Measurements from ENCODE around the gene MMP1. TPM values are rescaled to one million over a fixed set of nuclear protein-coding genes. Genes with fewer than 3 reads are reported as not detected.

Gene MMP1
- total RNA-seq: under 1 TPM in 2 of 4 donors, not detected in 2; 0.19 to 0.22 TPM

GRCh38 chr11:102798012-102798746 is at the start of gene MMP1:
TSS of gene MMP1 (minus strand) at chr11:102798160. CDS start at chr11:102798092, 68 bp downstream.
- no peaks in the 10 kb centered on the region for H3K9me3 ChIP-seq
- no peak within 1 kb of the TSS for H3K27ac ChIP-seq
- H3K36me3 ChIP-seq: no peaks in the 10 kb centered on the region
- TF ChIP-seq POLR2A (IDR thresholded peaks at IDR 0.05): no peak
- TF ChIP-seq CTCF (IDR thresholded peaks at IDR 0.05): no peak
- WGBS, 2 donors: 74 to 76% methylated on average over 6 to 7 of the region's 7 CpGs
- intact Hi-C loops (cut with DNase I): no loop called here
- no peaks in the 10 kb centered on the region for H3K4me1 ChIP-seq
- no peak within 1 kb of the TSS for H3K4me3 ChIP-seq
- H3K27me3 ChIP-seq: peaks cover 0 to 11% (median 2%) of the 10 kb centered on the region in 4 donors
- no peak for DNase-seq

- intact Hi-C loops (cut with DNase I): no loop called here
- H3K27ac ChIP-seq: no peak overlapping the region
- H3K4me3 ChIP-seq: no peak overlapping the region
- H3K36me3 ChIP-seq: no peaks in the 10 kb centered on the region
- peaks cover 0 to 8% (median 0%) of the 10 kb centered on the region in 3 donors for H3K4me1 ChIP-seq
- peaks cover 0 to 43% (median 0%) of the 10 kb centered on the region in 4 donors for H3K27me3 ChIP-seq
- no peaks in the 10 kb centered on the region for H3K9me3 ChIP-seq
- TF ChIP-seq CTCF (IDR thresholded peaks at IDR 0.05): no peak
- no peak for TF ChIP-seq POLR2A (IDR thresholded peaks at IDR 0.05)
- no peak for DNase-seq
- 20 to 22% methylated on average over 3 of the region's 3 CpGs for WGBS, 2 donors
Observed at GRCh38 chr11:102846292-102846691, 48.3 kb upstream of the MMP1 start.

- Histone ChIP-seq H3K4me3 (no peak within 1 kb of the TSS), H3K36me3 (no peaks in the 10 kb centered on the region), H3K9me3 (no peaks in the 10 kb centered on the region), H3K27ac (no peak within 1 kb of the TSS), H3K4me1 (peaks cover 0 to 8% (median 0%) of the 10 kb centered on the region in 3 donors), H3K27me3 (peaks cover 0 to 55% (median 0%) of the 10 kb centered on the region in 4 donors)
- intact Hi-C loops (cut with DNase I): no loop called here
- WGBS, 2 donors: 27 to 68% methylated on average over 4 of the region's 4 CpGs
- no peak for TF ChIP-seq POLR2A (IDR thresholded peaks at IDR 0.05)
- TF ChIP-seq CTCF (IDR thresholded peaks at IDR 0.05): no peak
- DNase-seq: no peak
Observed at GRCh38 chr11:102843489-102843888, 45.5 kb upstream of the MMP1 start, which contains the start of gene MMP3. TSS of gene MMP3 (minus strand) at chr11:102843609. CDS start at chr11:102843546, 63 bp downstream.

GRCh38 chr11:102842930-102843329 is 45.0 kb upstream of the MMP1 start:
- Histone ChIP-seq H3K9me3 (no peaks in the 10 kb centered on the region), H3K27ac (no peak overlapping the region), H3K4me3 (no peak overlapping the region), H3K36me3 (no peaks in the 10 kb centered on the region), H3K27me3 (peaks cover 0 to 55% (median 0%) of the 10 kb centered on the region in 4 donors), H3K4me1 (peaks cover 0 to 8% (median 0%) of the 10 kb centered on the region in 3 donors)
- TF ChIP-seq POLR2A (IDR thresholded peaks at IDR 0.05) (no peak), CTCF (IDR thresholded peaks at IDR 0.05) (no peak)
- no peak for DNase-seq
- intact Hi-C loops (cut with DNase I): no loop called here
- WGBS, 2 donors: 16 to 32% methylated on average over 1 of the region's 1 CpG

GRCh38 chr11:102840018-102840417 is 42.1 kb upstream of the MMP1 start:
- 32 to 47% methylated on average over 5 of the region's 5 CpGs for WGBS, 2 donors
- Histone ChIP-seq H3K4me3 (no peak overlapping the region), H3K9me3 (no peaks in the 10 kb centered on the region), H3K27me3 (peaks cover 0 to 37% (median 0%) of the 10 kb centered on the region in 4 donors), H3K4me1 (no peaks in the 10 kb centered on the region), H3K36me3 (no peaks in the 10 kb centered on the region), H3K27ac (no peak overlapping the region)
- intact Hi-C loops (cut with DNase I): no loop called here
- DNase-seq: no peak
- TF ChIP-seq POLR2A (IDR thresholded peaks at IDR 0.05) (no peak), CTCF (IDR thresholded peaks at IDR 0.05) (no peak)

Measured in esophagus squamous epithelium (tissue), 5 donors.